ENCODE data around the gene PKDREJ. TPM values are rescaled to one million over a fixed set of nuclear protein-coding genes. Genes with fewer than 3 reads are reported as not detected.

PKDREJ gene
- total and polyA plus RNA-seq, 4 donors, result 0.02 to 0.06 (median 0.03) TPM

DNA sequence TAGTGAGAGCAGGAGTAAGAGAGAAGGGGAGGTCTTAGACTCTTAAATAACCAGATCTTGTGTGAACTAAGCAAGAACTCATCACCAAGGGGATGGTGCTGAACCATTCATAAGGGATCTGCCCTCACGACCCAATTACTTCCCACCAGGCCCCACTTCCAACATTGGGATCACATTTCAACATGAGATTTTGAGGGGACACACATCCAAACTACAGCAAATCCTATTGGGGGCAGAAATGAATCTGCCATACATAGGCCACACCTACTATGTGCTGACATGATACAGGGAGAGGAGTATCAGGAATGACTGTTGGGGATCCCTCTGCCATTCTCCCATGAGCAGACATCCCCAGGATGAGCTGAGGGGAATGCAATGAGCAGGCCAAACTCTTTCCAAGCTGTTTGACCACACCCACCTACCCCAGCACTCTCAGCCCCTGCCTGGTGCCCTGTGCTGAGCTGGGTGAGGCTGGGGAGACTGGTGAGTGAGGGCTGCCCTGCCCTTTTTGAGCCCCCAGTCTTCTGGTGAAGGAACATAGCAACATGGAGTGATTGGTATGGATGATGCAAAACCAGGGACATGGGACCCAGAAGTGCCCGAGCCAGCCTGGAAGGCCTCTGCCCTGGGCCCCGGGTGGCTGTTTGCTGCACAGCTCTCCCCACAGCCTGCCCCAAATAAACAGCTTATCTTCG is 32.3 kb upstream of the PKDREJ start:
- Histone ChIP-seq H3K4me3 (no peak overlapping the region), H3K4me1 (ENCODE audit: control insufficient read depth in 5 of 5, insufficient read depth in 5 of 5, low read length in 5 of 5) (peaks cover 0 to 23% (median 6%) of the 10 kb centered on the region in 5 donors)

DNA sequence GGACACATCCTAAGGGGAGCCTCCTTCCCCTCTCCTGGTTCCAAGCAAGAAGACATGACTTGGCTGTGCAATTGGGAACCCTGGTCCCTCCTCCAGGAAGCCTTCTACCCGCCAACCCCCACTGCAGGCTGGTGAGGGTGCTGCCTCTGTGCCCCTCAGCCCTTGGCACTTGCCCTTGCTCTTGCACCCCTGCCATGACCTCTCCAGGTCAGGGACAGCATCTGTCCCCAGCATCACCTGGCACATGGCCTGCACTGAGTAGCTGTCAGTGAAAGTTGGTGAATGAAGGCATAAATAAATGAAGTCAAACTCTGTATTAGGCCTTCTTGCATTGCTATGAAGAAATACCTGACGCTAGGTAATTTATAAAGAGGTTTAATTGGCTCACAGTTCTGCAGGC is 31.6 kb upstream of the PKDREJ start:
- Histone ChIP-seq H3K4me3 (no peak overlapping the region), H3K27ac (ENCODE audit: low read depth in 1 of 2, low read length in 1 of 2) (no peak overlapping the region), H3K9me3 (ENCODE audit: control insufficient read depth in 4 of 4, insufficient read depth in 3 of 4, low read length in 3 of 4) (peaks cover 0 to 4% (median 0%) of the 10 kb centered on the region in 4 donors), H3K27me3 (ENCODE audit: control insufficient read depth in 3 of 3, insufficient read depth in 3 of 3, low read length in 2 of 3) (no peaks in the 10 kb centered on the region), H3K4me1 (ENCODE audit: control insufficient read depth in 5 of 5, insufficient read depth in 5 of 5, low read length in 5 of 5) (peaks cover 0 to 23% (median 6%) of the 10 kb centered on the region in 5 donors), H3K36me3 (ENCODE audit: control insufficient read depth in 4 of 4, insufficient read depth in 4 of 4, low read length in 4 of 4) (peaks cover 7 to 25% (median 13%) of the 10 kb centered on the region in 4 donors), H3K9ac (ENCODE audit: insufficient read depth in 1 of 2, low read length in 2 of 2) (no peak overlapping the region)
- WGBS, 2 donors, result 80 to 89% methylated on average over 2 of the region's 2 CpGs
- ATAC-seq (ENCODE audit: insufficient read depth, low FRiP score) (no peak), DNase-seq (no peak)
- TF ChIP-seq, protein P1, sequence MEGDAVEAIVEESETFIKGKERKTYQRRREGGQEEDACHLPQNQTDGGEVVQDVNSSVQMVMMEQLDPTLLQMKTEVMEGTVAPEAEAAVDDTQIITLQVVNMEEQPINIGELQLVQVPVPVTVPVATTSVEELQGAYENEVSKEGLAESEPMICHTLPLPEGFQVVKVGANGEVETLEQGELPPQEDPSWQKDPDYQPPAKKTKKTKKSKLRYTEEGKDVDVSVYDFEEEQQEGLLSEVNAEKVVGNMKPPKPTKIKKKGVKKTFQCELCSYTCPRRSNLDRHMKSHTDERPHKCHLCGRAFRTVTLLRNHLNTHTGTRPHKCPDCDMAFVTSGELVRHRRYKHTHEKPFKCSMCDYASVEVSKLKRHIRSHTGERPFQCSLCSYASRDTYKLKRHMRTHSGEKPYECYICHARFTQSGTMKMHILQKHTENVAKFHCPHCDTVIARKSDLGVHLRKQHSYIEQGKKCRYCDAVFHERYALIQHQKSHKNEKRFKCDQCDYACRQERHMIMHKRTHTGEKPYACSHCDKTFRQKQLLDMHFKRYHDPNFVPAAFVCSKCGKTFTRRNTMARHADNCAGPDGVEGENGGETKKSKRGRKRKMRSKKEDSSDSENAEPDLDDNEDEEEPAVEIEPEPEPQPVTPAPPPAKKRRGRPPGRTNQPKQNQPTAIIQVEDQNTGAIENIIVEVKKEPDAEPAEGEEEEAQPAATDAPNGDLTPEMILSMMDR (IDR thresholded peaks at IDR 0.05; ENCODE audit: control extremely low read depth, extremely low read depth), result no peak

More for the DNA sequence above, 32.3 kb upstream of the PKDREJ start:
- Histone ChIP-seq H3K27ac (ENCODE audit: low read depth in 1 of 2, low read length in 1 of 2) (no peak overlapping the region), H3K36me3 (ENCODE audit: control insufficient read depth in 4 of 4, insufficient read depth in 4 of 4, low read length in 4 of 4) (peaks cover 7 to 19% (median 14%) of the 10 kb centered on the region in 4 donors), H3K9me3 (ENCODE audit: control insufficient read depth in 4 of 4, insufficient read depth in 3 of 4, low read length in 3 of 4) (peaks cover 0 to 4% (median 0%) of the 10 kb centered on the region in 4 donors), H3K9ac (ENCODE audit: insufficient read depth in 1 of 2, low read length in 2 of 2) (peak overlapping the region in 1 of 2 donors; percentile 25), H3K27me3 (ENCODE audit: control insufficient read depth in 3 of 3, insufficient read depth in 3 of 3, low read length in 2 of 3) (no peaks in the 10 kb centered on the region)
- no peak for DNase-seq
- WGBS, 2 donors, result 80 to 84% methylated on average over 4 of the region's 4 CpGs
- ATAC-seq (ENCODE audit: insufficient read depth, low FRiP score), result no peak
- TF ChIP-seq, protein P1 (IDR thresholded peaks at IDR 0.05; ENCODE audit: control extremely low read depth, extremely low read depth), result no peak

DNA sequence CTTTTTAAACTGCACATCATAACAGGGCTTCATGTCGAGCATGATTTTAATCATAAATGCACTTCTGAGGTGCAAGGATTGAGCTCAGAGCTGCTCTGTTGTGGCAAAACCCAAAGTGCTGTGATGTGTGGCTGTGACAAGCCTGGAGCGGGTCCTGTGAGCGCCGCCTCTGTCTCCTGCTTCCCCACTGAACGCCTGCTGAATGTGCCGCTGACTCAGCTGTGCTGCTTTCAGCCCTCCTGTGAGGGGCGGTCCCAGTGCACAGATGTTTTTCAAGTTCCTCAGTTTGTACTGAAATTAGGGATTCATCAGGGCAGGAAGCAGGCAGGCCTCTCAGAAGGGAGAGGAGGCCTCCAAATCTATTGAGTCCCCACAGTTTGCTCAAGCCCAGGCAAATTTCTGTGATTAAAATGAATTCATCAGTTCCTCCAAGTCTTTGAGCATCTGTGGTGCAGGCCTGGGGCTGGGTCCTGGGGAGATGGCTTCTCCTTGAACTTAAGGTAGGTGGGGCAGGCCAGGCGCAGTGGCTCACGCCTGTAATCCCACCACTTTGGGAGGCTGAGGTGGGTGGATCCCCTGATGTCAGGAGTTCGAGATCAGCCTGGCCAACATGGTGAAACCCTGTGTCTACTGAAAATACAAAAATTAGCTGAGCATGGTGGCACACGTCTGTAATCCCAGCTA is 30.6 kb upstream of the PKDREJ start:
- TF ChIP-seq, protein P1 (IDR thresholded peaks at IDR 0.05; ENCODE audit: control extremely low read depth, extremely low read depth), result no peak
- ATAC-seq (ENCODE audit: insufficient read depth, low FRiP score) (no peak), DNase-seq (peak in 2 of 3 donors; percentile 20 to 40)
- Histone ChIP-seq H3K9ac (ENCODE audit: insufficient read depth in 1 of 2, low read length in 2 of 2) (no peak overlapping the region), H3K4me1 (ENCODE audit: control insufficient read depth in 5 of 5, insufficient read depth in 5 of 5, low read length in 5 of 5) (peaks cover 0 to 20% (median 6%) of the 10 kb centered on the region in 5 donors), H3K36me3 (ENCODE audit: control insufficient read depth in 4 of 4, insufficient read depth in 4 of 4, low read length in 4 of 4) (peaks cover 7 to 33% (median 13%) of the 10 kb centered on the region in 4 donors), H3K27me3 (ENCODE audit: control insufficient read depth in 3 of 3, insufficient read depth in 3 of 3, low read length in 2 of 3) (no peaks in the 10 kb centered on the region), H3K4me3 (no peak overlapping the region), H3K27ac (ENCODE audit: low read depth in 1 of 2, low read length in 1 of 2) (no peak overlapping the region), H3K9me3 (ENCODE audit: control insufficient read depth in 4 of 4, insufficient read depth in 3 of 4, low read length in 3 of 4) (peaks cover 0 to 4% (median 0%) of the 10 kb centered on the region in 4 donors)
- 57 to 80% methylated on average over 11 of the region's 11 CpGs for WGBS, 2 donors

All from lung (tissue), 12 donors.